Activated CD8-positive, alpha-beta memory T cell treated with anti-CD3 and anti-CD28 coated beads for 1 hour (primary cell): ENCODE results near the gene FOXD1.
"Not testable (repeated sequence)": the region's sequence is repeated elsewhere in the genome, so short reads cannot be mapped to it uniquely, and the experiment has no call there.

ENCODE experiments used
- DNase-seq, 2 donors: peaks; one replicate each; pipeline ENCODE4 v3.0.0-alpha.2; 2020; ENCODE audit warnings: low read depth in 1 of 2; ENCODE audit errors: extremely low read depth in 1 of 2

FOXD1 gene

GRCh38 chr5:73464016-73464745 lies 15.6 kb upstream of the FOXD1 start:
- no peak for DNase-seq

GRCh38 chr5:73460133-73460532 lies 11.6 kb upstream of the FOXD1 start:
- no peak for DNase-seq

- no peak for DNase-seq
Observed at GRCh38 chr5:73459366-73459765, 10.8 kb upstream of the FOXD1 start.

- DNase-seq = not testable (repeated sequence)
Observed at GRCh38 chr5:73456462-73456861, 7.9 kb upstream of the FOXD1 start.

- no peak for DNase-seq
Observed at GRCh38 chr5:73454379-73455036, 5.9 kb upstream of the FOXD1 start.

GRCh38 chr5:73452215-73452614 lies 3.6 kb upstream of the FOXD1 start:
- no peak for DNase-seq

- DNase-seq = peak in 1 of 2 donors; percentile 54
Observed at GRCh38 chr5:73451224-73452130, 2.9 kb upstream of the FOXD1 start.

- DNase-seq = no peak
Observed at GRCh38 chr5:73450672-73451223, 2.2 kb upstream of the FOXD1 start.

GRCh38 chr5:73450137-73450536 lies 1.6 kb upstream of the FOXD1 start:
- no peak for DNase-seq

- DNase-seq = no peak
Observed at GRCh38 chr5:73447530-73448462, 781 bp downstream of the FOXD1 start.

GRCh38 chr5:73446631-73447529 lies 1.7 kb downstream of the FOXD1 start:
- DNase-seq = no peak

- no peak for DNase-seq
Observed at GRCh38 chr5:73445665-73446630, 2.6 kb downstream of the FOXD1 start.

- no peak for DNase-seq
Observed at GRCh38 chr5:73444499-73445438, 3.8 kb downstream of the FOXD1 start.

- no peak for DNase-seq
Observed at GRCh38 chr5:73443829-73444498, 4.6 kb downstream of the FOXD1 start.

GRCh38 chr5:73442996-73443627 lies 5.5 kb downstream of the FOXD1 start:
- no peak for DNase-seq
